GM13977 (cell line): ENCODE measurements around the gene ASB10.

Experiments used
- DNase-seq: peaks from one replicate; pipeline ENCODE4 v3.0.0; 2012; ENCODE audit warnings: low spot score
- CTCF ChIP-seq: IDR thresholded peaks from 2 replicates; pipeline ENCODE4 v1.5.1; 2012; ENCODE audit warnings: mild to moderate bottlenecking, control low read depth; ENCODE audit not compliant: insufficient read depth; ENCODE audit errors: extremely low read depth, missing control alignments
- in situ Hi-C: fragments of 300-500 bp; cut with MboI; formaldehyde crosslinking; loops from one replicate; pipeline ENCODE4 v1.12.0; 2022; ENCODE audit warnings: low sequenced_read_pairs, low pct_unique_long_range_greater_than_20kb, mixed read lengths, inconsistent platforms; ENCODE audit not compliant: unreplicated experiment

ASB10 gene

GRCh38 chr7:151223728-151224127 is 36.7 kb upstream of the ASB10 start:
- DNase-seq = no peak
- no peak for TF ChIP-seq CTCF
- in situ Hi-C loops = no loop called here

DNA sequence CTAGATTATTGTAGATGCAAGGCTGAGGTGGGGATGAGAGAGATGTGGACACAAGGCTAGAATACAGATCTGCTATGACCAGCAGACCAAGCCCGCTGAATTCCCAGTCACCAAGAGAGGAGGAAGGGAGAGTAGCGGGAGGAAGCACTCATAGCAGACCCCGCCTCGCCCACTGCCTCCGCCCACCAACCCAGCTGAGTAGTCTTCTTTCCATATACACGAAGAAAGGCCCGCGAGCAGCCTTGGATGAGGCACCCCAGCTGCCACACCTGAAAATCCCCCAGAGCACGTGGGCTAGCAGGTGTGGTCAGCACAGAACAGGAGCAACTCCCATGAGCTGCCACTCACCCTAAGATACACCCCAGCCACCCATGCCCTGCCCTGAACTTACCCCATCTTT is 31.1 kb upstream of the ASB10 start:
- no peak for TF ChIP-seq CTCF
- DNase-seq = no peak
- in situ Hi-C loops = no loop called here

- DNase-seq = no peak
- in situ Hi-C loops = no loop called here
- no peak for TF ChIP-seq CTCF
Measured at GRCh38 chr7:151215396-151215795, 28.3 kb upstream of the ASB10 start.

DNA sequence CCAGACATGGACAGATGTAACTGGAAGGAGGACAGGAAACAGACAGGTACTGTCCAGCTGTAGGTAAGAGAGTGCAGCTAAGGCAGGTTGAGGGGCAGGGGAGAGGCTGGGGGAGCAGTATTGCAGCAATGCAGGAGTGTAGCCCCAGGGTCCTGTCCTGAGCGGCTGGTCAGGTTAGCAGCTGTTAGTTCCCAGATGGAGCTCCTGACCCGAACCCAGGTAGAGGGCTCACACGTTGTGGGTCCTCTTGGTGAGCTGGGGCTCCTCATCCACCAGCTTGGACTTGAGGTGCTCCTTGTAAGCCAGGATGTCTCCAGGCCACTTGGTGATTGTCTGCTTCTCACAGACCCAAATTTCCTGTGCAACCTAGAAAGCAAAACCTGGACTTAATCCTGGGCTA is 26.8 kb upstream of the ASB10 start:
- TF ChIP-seq CTCF = no peak
- in situ Hi-C loops = no loop called here
- DNase-seq = no peak

DNA sequence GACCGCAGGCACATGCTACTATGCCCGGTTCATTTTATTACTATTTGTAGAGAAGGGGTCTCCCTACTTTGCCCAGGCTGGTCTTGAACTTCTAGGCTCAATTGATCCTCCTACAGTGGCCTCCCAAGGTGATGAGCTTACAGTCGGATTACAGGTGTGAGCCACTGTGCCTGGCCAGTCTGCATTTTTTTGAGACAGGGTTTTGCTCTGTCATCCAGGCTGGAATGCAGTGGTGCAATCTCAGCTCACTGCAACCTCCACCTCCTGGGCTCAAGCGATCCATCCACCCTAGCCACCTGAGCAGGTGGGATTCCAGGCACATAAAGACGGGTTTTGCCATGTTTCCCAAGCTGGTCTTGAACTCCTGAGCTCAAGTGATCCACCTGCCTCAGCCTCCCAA is 25.6 kb upstream of the ASB10 start:
- in situ Hi-C loops = no loop called here
- no peak for TF ChIP-seq CTCF
- DNase-seq = no peak

DNA sequence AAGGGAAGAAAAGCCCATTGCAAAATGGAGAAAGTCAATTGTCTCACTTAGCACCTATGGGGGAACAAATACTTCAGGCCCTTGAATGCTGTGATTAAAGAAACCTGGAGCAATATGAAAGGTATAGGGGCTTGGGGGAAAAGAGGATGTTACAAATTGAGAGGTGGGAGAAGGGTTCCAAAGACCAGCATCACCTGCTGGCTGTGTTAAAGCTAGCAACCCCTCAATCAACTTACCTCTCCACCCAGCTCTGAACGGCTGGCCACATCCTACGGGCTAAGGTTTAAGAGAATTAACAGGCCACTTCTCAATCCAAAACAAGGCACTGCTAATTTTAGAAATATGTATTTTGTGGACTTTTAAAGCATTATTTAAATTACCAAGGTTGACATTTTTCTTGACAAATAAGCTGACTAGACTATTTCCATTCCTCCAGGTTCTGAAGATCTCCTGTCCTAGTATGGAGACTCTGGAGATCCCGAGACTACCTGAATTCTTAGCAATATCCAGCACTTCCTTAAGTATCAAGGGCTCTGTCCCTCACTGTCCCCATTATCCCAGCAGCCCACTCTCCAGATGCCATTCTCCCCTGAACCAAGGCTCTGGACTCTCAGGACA is 24.2 kb upstream of the ASB10 start:
- TF ChIP-seq CTCF = no peak
- in situ Hi-C loops = no loop called here
- DNase-seq = no peak
